ENCODE data around the gene PEDS1. TPM values are rescaled to one million over a fixed set of nuclear protein-coding genes. Genes with fewer than 3 reads are reported as not detected.

PEDS1 gene
- total and polyA plus RNA-seq, 3 experiments from 2014 or later, result 20.2 to 26.9 (median 23.6) TPM

DNA sequence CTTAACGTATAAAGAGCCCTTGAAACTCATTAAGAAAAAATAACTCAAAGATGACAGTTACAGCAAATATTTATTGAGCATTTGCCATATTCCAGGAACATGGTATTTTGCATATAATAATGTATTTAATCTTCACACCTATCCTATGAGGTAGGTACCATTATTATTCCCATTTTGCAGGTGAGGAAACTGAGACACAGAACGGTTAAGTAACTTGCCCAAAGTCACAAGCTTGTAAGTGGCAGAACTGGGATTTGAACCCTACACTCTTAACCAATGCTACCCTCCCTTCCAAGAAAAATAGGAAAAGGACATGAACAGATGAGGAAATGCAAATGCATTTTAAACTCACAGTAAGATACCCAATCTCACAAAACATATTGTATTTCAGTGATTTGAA, 35.3 kb downstream of the PEDS1 start:
- Mint-ChIP-seq H3K27me3 (no peaks in the 10 kb centered on the region), H3K4me1 (peaks cover 26 to 38% (median 29%) of the 10 kb centered on the region in 3 donors), H3K36me3 (peaks cover 0 to 6% (median 0%) of the 10 kb centered on the region in 3 donors), H3K9me3 (no peaks in the 10 kb centered on the region), H3K4me3 (peak overlapping the region in 1 of 7 donors; percentile 25), H3K27ac (no peak overlapping the region)
- no peak for DNase-seq
- Histone ChIP-seq H3K27me3 (ENCODE audit: insufficient read depth, low read length, poor library complexity, severe bottlenecking) (no peaks in the 10 kb centered on the region), H3K36me3 (ENCODE audit: insufficient read depth, low read length) (no peaks in the 10 kb centered on the region), H3K9me3 (ENCODE audit: low read length) (no peaks in the 10 kb centered on the region), H3K4me3 (ENCODE audit: low read length) (no peak overlapping the region), H3K27ac (ENCODE audit: low read depth, low read length) (no peak overlapping the region), H3K4me1 (ENCODE audit: insufficient read depth, low read length) (peaks cover 28% of the 10 kb centered on the region)
- ChIA-PET CTCF (interaction anchor here (1.5 to 9.7 kb wide), 4 partner anchors 36 to 61 kb away, joined by 5 to 203 read pairs (median 48); partner anchors contain the start of gene PEDS1), POLR2A (no interaction called here)

DNA sequence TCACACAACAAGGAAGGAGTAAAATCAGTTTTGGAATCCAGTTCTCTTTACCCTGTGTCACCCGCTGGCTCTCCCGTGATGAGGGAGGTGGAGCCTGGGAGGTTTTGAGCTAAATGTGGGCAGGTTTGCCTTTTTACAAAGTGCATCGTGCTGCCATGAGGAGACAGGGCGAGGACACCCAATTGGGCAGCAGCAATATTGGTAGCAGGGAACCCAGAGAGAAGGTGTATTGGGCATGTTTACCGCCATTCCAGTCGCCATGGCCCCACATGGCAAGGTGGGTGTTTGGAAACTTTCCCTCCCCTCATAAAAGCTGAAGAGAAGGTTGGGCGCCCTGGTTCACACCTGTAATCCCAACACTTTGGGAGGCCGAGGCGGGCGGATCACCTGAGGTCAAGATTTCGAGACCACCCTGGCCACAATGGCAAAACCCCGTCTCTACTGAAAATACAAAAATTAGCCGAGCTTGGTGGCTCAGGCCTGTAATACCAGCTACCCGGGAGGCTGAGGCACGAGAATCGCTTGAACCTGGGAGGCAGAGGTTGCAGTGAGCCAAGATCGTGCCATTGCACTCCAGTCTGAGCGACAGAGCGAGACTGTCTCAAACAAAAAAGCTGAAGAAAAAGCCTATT, 37.0 kb downstream of the PEDS1 start:
- H3K36me3 Mint-ChIP-seq, result peaks cover 0 to 10% (median 0%) of the 10 kb centered on the region in 3 donors
- CTCF ChIA-PET, result interaction anchor here (0.8 to 9.7 kb wide), 13 partner anchors 19 to 137 kb away, joined by 3 to 203 read pairs (median 5); partner anchors contain the start of gene PEDS1
- peaks cover 37% of the 10 kb centered on the region for H3K4me1 ChIP-seq (ENCODE audit: insufficient read depth, low read length)
- peak overlapping the region; percentile 82 for H3K4me3 ChIP-seq (ENCODE audit: low read length)
- H3K27ac Mint-ChIP-seq, result peak overlapping the region; percentile 71 to 97 (median 94)
- POLR2A ChIA-PET, result interaction anchor here (1.3 to 1.9 kb wide), 5 partner anchors 36 to 75 kb away, joined by 4 to 11 read pairs (median 6); partner anchors contain the start of gene PEDS1
- no peak for DNase-seq
- no peaks in the 10 kb centered on the region for H3K9me3 Mint-ChIP-seq
- peak overlapping the region; percentile 77 to 93 (median 84) for H3K4me3 Mint-ChIP-seq
- H3K27me3 ChIP-seq (ENCODE audit: insufficient read depth, low read length, poor library complexity, severe bottlenecking), result no peaks in the 10 kb centered on the region
- H3K4me1 Mint-ChIP-seq, result peaks cover 40 to 52% (median 43%) of the 10 kb centered on the region in 3 donors
- H3K27me3 Mint-ChIP-seq, result no peaks in the 10 kb centered on the region
- H3K36me3 ChIP-seq (ENCODE audit: insufficient read depth, low read length), result no peaks in the 10 kb centered on the region
- no peaks in the 10 kb centered on the region for H3K9me3 ChIP-seq (ENCODE audit: low read length)
- H3K27ac ChIP-seq (ENCODE audit: low read depth, low read length), result peak overlapping the region; percentile 49

DNA sequence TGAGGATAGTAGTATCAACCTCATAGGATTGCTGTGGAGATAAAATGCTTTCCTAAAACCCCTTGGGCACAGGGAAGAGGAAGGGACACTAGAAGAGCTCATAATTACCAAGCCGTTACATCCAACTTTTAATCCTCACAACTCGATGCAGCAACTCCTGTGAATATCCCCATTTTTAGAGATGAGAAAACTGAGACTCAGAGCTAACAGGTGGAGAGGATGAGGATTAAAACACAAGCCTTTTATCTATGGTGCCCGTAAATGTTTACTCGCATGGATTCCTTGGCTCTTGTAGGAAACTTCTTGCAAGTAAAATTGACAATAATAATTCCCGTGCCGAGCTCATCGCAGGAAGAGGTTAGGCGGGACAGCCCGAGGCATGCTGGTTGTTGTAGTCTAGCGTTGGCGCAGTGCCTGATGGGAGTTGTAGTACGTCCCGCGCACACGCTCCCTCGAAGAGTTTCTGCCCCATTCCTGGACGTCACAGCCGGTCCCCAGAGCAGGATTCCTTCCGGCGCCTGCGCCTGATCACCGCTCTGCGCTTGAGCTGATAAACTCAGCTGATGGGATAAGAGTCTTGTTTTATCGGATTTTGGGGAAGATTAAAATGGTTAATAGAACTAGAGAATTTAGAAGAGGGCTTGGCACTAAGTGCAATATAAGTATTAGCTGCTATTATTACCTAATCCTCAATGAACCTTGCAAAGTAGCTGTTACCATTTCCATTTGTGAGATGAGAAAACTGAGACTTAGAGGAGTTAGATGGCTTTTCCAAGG, 37.7 kb downstream of the PEDS1 start:
- ChIA-PET CTCF (interaction anchor here (0.8 to 9.7 kb wide), 15 partner anchors 20 to 137 kb away, joined by 3 to 203 read pairs (median 4); partner anchors contain the start of gene PEDS1), POLR2A (interaction anchor here (0.9 to 1.9 kb wide), 8 partner anchors 32 to 838 kb away, joined by 3 to 11 read pairs (median 4); partner anchors contain the start of genes PEDS1 and ZNFX1)
- H3K4me3 ChIP-seq (ENCODE audit: low read length), result peak overlapping the region; percentile 82
- Mint-ChIP-seq H3K36me3 (peaks cover 0 to 11% (median 0%) of the 10 kb centered on the region in 3 donors), H3K4me3 (peak overlapping the region; percentile 77 to 93 (median 84)), H3K4me1 (peaks cover 46 to 57% (median 50%) of the 10 kb centered on the region in 3 donors), H3K9me3 (no peaks in the 10 kb centered on the region), H3K27me3 (no peaks in the 10 kb centered on the region), H3K27ac (peak overlapping the region; percentile 71 to 97 (median 94))
- peak; percentile 84 to 92 (median 86) for DNase-seq
- H3K9me3 ChIP-seq (ENCODE audit: low read length), result no peaks in the 10 kb centered on the region
- H3K27ac ChIP-seq (ENCODE audit: low read depth, low read length), result peak overlapping the region; percentile 49
- H3K27me3 ChIP-seq (ENCODE audit: insufficient read depth, low read length, poor library complexity, severe bottlenecking), result no peaks in the 10 kb centered on the region
- H3K36me3 ChIP-seq (ENCODE audit: insufficient read depth, low read length), result no peaks in the 10 kb centered on the region
- H3K4me1 ChIP-seq (ENCODE audit: insufficient read depth, low read length), result peaks cover 44% of the 10 kb centered on the region

DNA sequence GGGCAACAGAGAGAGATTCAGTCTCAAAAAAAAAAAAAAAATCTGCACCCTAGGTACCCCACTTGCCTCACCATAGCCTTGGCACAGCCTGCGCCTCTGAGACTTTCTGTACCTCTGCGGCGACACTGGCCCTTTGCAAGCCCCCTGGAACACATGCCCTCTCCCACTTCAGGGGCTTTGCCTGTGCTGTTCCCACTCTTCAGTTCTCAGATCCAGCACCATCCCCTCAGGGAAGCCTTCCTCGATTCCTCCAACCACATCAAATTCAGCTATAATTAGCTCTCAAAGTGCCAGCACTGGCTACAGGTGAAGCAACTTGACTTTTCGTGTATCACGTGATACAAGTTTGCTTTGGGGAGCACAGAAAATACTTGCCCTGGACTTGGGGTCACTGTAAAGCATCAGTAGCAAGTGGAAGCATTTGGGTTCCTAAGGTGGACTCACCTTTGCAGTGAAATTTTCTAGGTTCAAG, 38.4 kb downstream of the PEDS1 start:
- Mint-ChIP-seq H3K9me3 (no peaks in the 10 kb centered on the region), H3K36me3 (peaks cover 0 to 11% (median 0%) of the 10 kb centered on the region in 3 donors), H3K4me1 (peaks cover 53 to 63% (median 57%) of the 10 kb centered on the region in 3 donors), H3K4me3 (peak overlapping the region; percentile 77 to 93 (median 84)), H3K27ac (peak overlapping the region; percentile 71 to 97 (median 86)), H3K27me3 (no peaks in the 10 kb centered on the region)
- no peak for DNase-seq
- H3K27ac ChIP-seq (ENCODE audit: low read depth, low read length), result no peak overlapping the region
- no peaks in the 10 kb centered on the region for H3K36me3 ChIP-seq (ENCODE audit: insufficient read depth, low read length)
- H3K27me3 ChIP-seq (ENCODE audit: insufficient read depth, low read length, poor library complexity, severe bottlenecking), result no peaks in the 10 kb centered on the region
- ChIA-PET CTCF (interaction anchor here (0.7 to 9.7 kb wide), 11 partner anchors 12 to 136 kb away, joined by 3 to 203 read pairs (median 5); partner anchors contain the start of gene PEDS1), POLR2A (interaction anchor here (0.9 to 1.8 kb wide), 7 partner anchors 32 to 837 kb away, joined by 3 to 11 read pairs (median 4); partner anchors contain the start of genes PEDS1 and ZNFX1)
- no peaks in the 10 kb centered on the region for H3K9me3 ChIP-seq (ENCODE audit: low read length)
- H3K4me3 ChIP-seq (ENCODE audit: low read length), result peak overlapping the region; percentile 82
- peaks cover 51% of the 10 kb centered on the region for H3K4me1 ChIP-seq (ENCODE audit: insufficient read depth, low read length)

DNA sequence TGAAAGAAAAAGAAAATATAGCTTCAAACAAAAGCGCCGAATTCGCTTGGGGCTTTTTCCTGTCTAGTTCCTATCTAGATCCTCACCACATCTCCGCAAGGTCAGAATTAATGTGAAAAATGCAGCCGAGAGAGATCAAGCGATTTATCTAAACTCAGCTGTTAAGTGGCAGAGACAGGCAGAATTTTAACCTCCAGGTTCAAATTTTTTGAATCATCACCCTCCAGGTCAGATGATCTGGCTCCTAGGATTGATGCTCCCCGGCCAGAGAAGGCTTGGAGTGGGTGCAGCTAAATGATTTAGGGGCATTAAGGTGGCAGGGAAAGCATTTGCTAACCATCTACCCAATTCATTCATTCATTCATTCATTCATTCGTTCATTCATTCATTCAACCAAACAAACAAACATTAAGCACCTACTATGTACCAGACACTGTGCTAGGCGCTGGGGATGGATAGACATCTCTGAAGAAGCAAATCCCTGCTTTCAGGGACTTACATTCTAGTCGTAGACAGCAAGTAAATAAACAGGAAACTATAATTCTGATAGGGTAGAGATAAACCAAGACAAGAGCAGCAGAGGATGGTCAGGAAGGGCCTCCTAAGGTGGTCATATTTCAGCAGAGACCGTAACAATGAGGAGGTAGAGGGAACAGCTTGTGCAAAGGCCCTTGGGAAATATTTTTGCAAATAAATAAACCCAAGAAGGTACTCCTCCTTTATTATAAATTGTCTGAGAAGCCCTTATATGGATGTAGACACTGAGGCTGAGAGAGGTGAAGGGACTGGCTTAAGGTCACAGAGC, 39.9 kb downstream of the PEDS1 start:
- H3K4me3 Mint-ChIP-seq, result peak overlapping the region; percentile 95 to 99 (median 99)

DNA sequence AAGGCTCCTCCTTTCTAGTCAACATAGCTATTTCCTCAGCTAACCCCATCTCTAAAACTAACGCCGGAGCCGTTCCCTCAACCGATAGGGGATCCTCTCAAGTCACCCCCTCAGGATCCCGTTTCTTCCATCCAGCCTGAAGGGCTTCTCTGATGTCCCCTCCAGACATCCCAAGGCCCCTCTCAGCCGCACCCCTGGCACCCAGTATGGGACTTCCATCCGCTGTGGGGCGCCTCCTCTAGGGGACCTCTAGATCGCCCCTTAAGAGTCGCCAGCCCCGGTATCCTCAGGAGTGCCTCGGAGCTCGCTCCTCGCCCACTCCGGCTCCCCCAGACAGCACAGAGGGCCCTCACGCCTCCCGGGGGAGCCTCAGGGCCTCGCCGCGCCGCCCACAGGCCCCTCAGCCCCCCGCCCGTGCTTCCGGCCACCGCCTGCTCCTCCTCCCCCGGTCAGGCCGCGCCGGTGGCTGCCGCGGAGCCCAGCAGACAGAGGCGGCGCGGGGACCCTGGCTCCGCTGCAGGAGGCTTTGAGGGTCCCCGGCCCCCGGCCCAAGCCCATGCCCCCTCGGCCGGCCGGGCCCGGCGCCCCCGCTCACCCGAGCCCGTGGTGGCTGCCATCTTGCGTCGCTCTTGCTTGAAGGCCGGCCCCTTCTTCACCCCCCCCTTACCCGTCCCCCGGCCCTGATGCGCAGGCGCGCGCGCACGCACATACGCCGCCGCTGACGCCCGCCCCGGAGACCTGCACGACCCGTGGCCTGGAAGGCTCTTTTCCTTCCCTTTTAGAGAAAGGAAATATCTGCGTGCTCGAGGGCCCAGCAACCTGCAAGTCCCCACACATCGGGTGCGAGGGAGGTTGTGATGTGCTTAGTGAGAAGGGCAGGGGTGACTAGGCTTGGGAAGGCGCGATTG, 40.8 kb downstream of the PEDS1 start, which contains the start of gene UBE2V1:
Gene UBE2V1, minus strand, starts transcription at position 639 of the 908 bp plus-strand sequence. Its CDS starts 22 bp downstream, at position 617.
- Mint-ChIP-seq H3K27ac (peak within 1 kb of the TSS; percentile 95 to 99 (median 98)), H3K4me1 (peaks cover 74 to 85% (median 80%) of the 10 kb centered on the region in 3 donors), H3K9me3 (no peaks in the 10 kb centered on the region), H3K36me3 (peaks cover 0 to 26% (median 1%) of the 10 kb centered on the region in 3 donors), H3K4me3 (peak within 1 kb of the TSS; percentile 95 to 99 (median 99)), H3K27me3 (peaks cover 0 to 3% of the 10 kb centered on the region in 2 donors)
- Histone ChIP-seq H3K27ac (ENCODE audit: low read depth, low read length) (peak within 1 kb of the TSS; percentile 89), H3K27me3 (ENCODE audit: insufficient read depth, low read length, poor library complexity, severe bottlenecking) (no peaks in the 10 kb centered on the region), H3K36me3 (ENCODE audit: insufficient read depth, low read length) (peaks cover 4% of the 10 kb centered on the region), H3K4me3 (ENCODE audit: low read length) (peak within 1 kb of the TSS; percentile 83), H3K9me3 (ENCODE audit: low read length) (no peaks in the 10 kb centered on the region), H3K4me1 (ENCODE audit: insufficient read depth, low read length) (peaks cover 74% of the 10 kb centered on the region)
- POLR2A ChIA-PET, result interaction anchor here (0.6 to 1.6 kb wide), 7 partner anchors 19 to 397 kb away, joined by 3 to 6 read pairs (median 3); partner anchors contain the start of genes PEDS1 and PTPN1
- CTCF ChIA-PET, result interaction anchor here (0.7 to 2.7 kb wide), 5 partner anchors 8 to 134 kb away, joined by 3 to 9 read pairs (median 5); no protein-coding TSS in a partner anchor
- DNase-seq, result peak; percentile 84 to 92 (median 86)

More for the DNA sequence above, 39.9 kb downstream of the PEDS1 start:
- Mint-ChIP-seq H3K9me3 (no peaks in the 10 kb centered on the region), H3K4me1 (peaks cover 65 to 77% (median 71%) of the 10 kb centered on the region in 3 donors), H3K27ac (peak overlapping the region; percentile 95 to 99 (median 98)), H3K27me3 (no peaks in the 10 kb centered on the region), H3K36me3 (peaks cover 0 to 18% (median 0%) of the 10 kb centered on the region in 3 donors)
- ChIA-PET CTCF (interaction anchor here (0.7 to 2.7 kb wide), 5 partner anchors 8 to 135 kb away, joined by 3 to 9 read pairs (median 5); partner anchors contain the start of gene PEDS1), POLR2A (interaction anchor here (0.6 to 1.6 kb wide), 5 partner anchors 20 to 396 kb away, joined by 3 to 6 read pairs (median 3); partner anchors contain the start of genes PEDS1 and PTPN1)
- Histone ChIP-seq H3K9me3 (ENCODE audit: low read length) (no peaks in the 10 kb centered on the region), H3K36me3 (ENCODE audit: insufficient read depth, low read length) (no peaks in the 10 kb centered on the region), H3K27ac (ENCODE audit: low read depth, low read length) (peak overlapping the region; percentile 89), H3K4me3 (ENCODE audit: low read length) (peak overlapping the region; percentile 83), H3K4me1 (ENCODE audit: insufficient read depth, low read length) (peaks cover 66% of the 10 kb centered on the region), H3K27me3 (ENCODE audit: insufficient read depth, low read length, poor library complexity, severe bottlenecking) (no peaks in the 10 kb centered on the region)
- no peak for DNase-seq

Data from CD8-positive, alpha-beta memory T cell (primary cell).